HG02973 (cell line): Measurements from ENCODE around the gene CCL4.
A peak's percentile ranks its signal among the peaks of the same experiment; 100 is the strongest.
"Not testable (repeated sequence)": the region's sequence is repeated elsewhere in the genome, so short reads cannot be mapped to it uniquely, and the experiment has no call there.

Experiments
- ATAC-seq: cut with Tn5 transposase; IDR thresholded peaks from one replicate; pipeline ENCODE4 v1.9.1; 2021; ENCODE audit warnings: moderate library complexity; ENCODE audit not compliant: unreplicated experiment

Gene CCL4

DNA sequence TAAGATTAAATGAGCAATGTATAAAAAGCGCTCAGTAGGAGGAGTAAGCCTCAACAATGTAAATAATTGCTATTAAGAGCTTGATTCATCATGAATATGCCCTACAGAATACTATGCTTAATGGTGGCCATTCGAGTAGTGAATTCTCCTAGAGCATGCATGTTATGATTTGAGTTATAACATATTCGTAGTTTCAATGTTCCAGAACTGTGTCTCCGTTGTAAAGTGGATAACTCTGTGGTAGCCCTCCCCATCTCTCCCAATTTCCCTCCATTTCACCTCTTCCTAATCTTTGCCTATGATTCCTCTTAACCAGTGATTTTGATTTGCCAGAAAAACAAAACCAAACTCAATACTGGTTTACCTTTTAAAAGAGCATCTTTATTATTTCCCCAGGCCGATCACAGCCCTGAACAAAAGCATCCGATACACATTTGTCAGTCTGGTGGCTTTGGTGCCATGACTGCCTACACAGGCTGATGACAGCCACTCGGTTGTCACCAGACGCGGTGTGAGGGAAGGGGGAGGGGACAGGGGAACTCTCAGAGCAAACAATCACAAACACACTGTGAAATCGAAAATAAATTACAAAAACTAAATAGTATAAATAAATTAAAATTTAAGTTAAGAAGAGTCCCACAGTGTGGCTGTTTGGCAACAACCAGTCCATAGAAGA, 15.6 kb upstream of the CCL4 start:
- ATAC-seq: not testable (repeated sequence)

DNA sequence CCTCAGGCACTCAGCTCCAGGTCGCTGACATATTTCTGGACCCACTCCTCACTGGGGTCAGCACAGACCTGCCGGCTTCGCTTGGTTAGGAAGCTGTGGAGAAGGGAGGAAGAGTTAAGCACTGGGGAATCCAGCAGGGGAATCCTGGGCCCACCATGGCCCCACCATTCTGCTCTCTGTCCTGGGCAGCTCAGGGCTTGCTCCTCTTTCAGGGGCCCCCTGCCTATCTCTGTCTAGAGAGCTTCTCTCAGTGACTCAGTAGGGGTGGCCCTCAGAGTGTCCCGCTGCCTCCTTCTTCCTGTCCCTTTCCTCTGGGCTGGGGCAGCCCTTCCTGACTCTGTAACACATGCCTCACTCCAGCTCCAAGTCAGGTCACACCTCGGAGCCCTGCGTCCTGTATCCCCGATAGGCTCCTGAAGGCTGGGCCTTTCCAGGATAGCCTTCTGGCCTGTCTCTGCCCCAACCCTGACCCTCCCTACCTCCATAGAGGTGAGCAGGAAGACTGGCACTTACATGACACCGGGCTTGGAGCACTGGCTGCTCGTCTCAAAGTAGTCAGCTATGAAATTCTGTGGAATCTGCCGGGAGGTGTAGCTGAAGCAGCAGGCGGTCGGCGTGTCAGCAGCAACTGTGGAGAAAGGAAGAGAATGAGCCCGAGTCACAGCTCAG, 14.8 kb upstream of the CCL4 start:
- no peak for ATAC-seq

DNA sequence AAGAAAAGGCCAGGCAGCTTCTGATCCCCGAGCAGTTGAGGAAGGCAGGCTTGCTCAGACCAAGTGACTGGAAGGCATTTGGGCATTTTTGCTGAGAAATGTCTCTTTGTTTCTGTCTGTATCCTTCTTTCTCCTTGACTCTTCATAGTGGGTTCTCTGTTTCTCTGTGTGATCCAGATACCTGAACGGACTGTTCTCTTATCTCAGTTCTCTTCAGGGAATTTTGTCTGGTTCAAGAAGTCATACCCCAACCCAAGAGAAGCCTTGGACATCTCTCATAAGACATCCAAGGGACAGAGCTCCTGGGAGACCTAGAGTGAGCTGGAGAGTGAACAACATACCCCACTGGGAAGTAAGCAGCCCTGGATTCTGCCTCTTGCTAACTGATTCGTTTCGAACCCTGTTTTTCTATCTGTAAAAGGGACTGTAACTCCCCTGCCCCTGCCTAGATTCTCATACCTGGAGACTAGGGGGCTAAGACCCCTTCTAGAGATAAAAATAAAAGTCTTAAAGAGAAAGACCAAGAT, 14.2 kb upstream of the CCL4 start:
- ATAC-seq: no peak

DNA sequence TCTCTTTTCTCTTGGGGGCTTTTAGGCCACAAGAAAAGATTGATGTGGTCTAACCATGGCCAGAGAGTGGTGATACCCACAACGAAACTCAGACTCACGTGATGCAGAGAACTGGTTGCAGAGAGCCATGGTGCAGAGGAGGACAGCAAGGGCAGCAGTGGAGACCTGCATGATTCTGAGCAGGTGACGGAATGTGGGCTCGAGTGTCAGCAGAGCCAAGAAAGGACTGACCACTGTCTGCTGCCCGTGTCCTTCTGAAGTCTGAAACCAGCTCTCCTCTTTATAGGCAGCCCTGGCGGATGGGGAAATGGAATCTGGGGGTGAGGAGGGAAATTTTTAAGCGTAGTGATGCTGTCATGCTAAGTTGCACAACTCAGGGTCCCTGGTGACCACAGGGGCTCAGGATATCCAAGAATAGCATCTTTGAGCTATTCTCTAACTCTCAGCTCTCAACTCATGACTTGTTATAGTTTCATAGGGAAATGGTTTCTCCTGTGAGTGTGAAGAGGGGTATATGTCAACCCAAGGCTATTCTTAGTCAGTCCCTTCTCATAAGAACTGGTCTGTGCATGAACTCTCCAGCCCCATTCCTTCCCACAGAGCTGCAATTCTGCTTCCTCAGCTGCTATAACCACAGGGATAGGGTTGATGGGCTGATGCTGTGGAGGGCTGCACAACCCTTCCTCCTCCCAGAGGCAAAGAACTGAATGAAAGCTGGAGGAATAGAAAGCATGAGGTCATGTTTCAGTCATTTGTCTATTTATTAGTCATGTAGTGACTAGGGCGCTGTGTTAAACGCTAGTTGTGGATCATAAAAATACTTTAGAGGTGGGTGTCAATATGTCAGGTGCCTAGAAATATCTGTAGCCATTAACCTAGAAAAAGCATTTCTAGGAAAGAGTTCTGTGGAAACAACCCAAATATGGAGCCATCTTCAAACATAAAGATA, 13.5 kb upstream of the CCL4 start, which contains the start of gene CCL3:
Gene CCL3 (minus strand): TSS at position 256 of the 949 bp plus-strand sequence. CDS start 85 bp downstream, at position 171.
- ATAC-seq: peak; percentile 60

DNA sequence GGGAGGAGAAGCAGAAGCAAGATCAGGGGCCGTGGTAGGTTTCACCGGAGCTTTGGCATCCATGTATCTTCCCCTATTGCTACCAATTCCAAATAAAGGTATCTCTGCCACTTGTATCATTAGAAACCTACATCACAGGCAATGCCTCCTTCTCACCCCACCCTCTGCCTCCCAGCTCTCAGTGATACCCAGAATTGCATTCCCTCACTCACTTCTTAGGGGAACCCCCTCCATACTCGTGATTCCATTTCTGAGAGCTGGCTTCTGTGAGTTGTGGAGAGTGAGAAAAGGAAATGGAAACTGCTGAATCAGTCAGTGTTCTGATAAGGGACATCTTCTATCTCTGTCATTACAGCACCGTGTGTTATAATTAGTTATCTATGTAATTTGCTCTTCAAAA, 11.4 kb upstream of the CCL4 start:
- no peak for ATAC-seq

DNA sequence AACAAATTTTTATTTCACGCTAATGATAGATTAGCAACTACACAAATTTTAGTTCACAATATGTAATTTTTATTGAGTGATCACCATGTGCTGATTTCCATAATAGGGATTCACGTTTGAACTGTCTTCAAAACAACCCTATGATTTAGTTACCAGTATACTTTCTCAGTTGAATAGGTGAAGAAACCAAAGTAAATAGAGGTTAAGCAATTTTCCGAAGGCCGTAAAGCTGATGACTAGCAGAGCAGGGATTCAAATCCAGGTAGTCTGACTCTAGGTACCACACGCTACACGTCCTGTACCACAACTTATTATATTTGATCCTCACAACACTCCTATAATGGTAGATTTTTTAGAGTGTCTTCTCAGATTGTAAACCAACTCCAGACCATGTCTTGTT, 10.9 kb upstream of the CCL4 start:
- ATAC-seq: not testable (repeated sequence)

DNA sequence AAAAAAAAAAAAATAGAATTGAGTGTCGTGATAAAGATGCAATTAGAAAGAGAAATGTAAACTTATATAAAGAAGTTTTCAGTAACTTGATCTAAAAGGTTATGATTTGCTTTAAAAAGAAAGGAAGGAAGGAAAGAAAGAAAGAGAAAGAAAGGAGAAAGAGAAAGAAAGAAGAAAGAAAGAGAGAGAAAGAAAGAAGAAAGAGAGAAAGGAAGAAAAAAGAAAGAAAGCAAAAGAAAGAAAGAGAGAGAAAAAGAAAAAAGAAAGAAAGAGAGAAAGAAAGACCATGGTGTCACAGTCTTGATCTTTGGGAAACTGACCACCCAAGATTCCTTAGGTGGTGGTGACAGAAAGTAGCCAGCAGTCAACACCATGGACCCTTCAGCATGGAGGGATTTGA, 9.4 kb upstream of the CCL4 start:
- no peak for ATAC-seq

DNA sequence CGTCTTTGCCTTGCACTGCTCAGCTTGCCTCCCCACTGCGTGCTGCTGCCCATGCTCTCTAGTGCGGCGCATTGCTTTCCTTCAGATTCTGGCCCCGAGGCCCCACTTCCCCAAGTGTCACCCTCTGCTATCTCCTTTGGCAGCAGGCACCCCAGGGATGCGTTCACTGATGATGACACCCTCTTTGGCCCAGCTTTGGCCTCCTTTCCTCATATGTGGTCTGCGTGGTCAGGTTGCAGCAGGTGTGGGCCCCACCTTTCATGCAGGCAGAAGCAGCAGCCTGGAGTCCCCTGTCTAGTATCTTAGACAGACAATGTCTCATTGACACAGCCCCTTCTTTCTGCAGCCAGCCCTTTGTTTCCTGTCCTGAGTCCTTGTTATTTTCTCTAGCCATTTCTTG, 8.9 kb upstream of the CCL4 start:
- no peak for ATAC-seq

DNA sequence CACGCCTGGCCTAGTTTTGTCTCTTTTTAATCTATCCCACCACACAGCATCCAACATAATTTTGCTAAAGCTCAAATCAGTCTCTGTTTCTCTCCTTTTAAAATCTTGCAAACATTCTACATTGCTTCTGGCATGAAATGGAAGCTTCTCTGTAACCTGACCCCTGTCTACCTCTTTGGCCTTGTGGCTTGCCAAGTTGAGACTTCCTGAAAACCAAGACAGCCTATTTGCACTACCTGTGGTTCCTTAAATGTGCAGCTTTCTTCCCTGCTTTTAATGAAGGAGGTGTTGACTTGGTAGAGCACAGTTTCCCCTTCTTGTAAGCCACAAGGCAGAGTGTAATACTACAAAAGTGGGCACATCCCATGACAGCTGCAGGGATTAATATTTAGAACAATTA, 7.6 kb upstream of the CCL4 start:
- no peak for ATAC-seq

DNA sequence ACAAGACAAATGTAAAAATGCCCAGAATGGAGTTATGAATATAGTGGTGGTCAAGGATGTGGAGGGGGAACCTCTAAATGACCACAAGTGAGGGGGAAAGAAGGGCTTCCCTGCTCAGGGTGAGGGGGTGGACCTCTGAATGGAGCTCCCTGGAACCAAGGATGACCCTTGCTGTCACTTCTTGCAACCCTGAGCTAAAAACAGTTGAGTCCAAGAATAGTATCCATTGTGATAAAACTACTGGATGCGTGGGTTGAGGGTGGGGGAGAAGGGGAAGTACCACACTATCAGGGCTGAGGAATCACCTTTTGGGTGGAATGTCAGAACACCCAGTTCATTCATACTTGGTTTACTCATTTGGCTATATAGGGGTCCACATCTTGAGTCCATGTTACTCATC, 4.6 kb upstream of the CCL4 start:
- ATAC-seq: not testable (repeated sequence)

DNA sequence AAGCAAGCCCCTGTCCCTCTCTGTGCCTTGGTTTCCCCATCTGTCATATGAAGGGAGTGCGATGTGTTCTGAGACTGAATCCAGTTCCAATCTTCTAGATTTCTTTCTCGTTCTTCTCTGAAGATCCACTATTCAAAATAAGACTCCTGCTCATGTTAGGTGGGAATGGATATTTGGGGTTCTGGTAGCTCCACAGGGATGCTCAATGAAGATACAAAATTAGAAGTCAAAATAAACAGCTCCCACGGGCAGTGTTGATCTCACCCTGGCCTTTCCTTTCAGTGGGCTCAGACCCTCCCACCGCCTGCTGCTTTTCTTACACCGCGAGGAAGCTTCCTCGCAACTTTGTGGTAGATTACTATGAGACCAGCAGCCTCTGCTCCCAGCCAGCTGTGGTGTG, 619 bp downstream of the CCL4 start:
- not testable (repeated sequence) for ATAC-seq

DNA sequence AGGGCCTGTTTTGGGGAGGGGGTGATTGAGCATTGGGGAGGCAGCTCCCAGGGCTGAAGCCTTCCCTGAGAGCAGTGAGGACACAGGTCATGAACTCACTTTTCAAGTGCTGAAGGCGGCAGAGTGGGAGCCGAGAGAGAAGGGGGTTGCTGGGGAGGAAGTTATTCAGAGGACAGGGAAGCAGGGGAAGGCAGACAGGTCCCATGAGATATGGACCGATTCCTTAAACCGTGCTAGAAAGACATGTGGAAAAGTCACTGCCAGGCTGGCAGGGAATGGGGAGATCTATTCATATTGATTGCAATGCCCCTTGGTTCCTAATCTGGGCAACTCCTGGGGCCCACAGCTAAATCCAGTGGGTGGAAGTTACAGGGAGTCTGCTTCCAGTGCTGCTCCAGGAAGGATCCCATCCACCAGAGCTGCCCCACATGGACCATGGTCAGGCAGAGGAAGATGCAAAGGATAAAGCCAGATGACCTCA, 1.1 kb downstream of the CCL4 start:
- ATAC-seq: no peak

DNA sequence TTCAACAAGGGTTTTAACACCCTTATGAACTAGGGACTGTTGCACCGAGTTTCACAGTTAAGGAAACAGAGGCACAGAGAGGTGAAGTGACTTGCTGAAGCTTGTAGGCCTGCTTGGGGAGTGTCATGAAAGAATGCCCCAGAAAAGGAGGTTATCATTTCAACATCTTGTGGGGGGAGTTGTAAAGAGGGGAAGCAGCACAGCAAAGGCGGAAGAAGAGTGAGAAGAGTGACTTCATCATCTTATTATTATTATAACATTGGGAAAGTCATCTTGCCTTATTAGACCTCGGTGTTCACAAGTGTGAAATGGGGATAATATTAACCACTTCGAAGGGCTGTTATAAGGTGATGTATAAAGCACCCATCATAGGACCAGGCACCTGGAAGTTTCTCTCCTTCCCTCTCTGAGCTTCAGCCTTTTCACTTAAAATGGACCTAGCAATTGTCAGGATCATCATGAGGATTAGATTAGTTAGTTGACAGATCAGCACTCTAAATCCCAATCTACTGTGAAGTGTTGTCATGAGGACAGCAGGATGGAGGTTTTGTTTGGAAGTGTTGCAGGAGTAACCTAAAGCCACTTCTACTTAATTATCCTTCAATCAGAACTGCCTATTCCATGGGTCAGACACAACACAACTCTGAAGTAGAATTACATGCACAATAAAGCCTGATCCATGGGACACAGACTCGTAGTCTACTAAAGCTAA, 2.3 kb downstream of the CCL4 start:
- no peak for ATAC-seq

DNA sequence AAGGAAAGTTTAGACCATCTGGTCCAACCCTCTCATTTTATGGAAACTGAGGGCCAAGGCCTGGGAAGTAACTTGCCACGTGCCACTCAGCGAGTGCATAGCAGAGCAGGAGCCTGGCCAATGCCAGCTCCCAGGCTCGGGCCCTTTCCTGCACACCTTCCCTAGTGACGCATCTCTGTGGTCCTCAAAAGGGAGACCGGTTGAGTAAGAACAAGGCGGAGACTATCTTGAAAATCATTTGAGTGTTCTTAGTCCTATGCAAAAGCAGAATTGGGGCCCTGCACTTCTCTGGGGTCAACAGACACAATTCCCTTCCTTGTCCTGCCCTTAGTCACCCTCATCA, 2.8 kb downstream of the CCL4 start:
- ATAC-seq: no peak

DNA sequence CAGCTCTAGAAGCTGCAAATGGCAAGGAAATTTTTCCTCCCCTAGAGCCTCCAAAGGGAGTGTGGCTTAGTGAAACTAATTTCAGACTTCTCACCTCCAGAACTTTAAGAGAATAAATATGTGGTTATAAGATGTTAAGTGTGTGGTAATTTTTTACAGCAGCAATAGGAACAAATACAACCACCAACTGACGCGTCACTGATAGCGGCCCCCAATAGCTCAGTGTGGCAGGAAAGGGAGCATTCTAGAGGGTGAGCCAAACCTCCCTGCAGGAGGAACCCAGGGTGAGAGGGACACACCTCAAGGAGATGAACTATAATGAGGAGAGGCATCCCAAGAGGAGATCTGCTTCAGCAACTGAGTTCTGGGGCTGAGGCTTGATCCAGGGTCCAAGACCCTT, 4.0 kb downstream of the CCL4 start:
- no peak for ATAC-seq

DNA sequence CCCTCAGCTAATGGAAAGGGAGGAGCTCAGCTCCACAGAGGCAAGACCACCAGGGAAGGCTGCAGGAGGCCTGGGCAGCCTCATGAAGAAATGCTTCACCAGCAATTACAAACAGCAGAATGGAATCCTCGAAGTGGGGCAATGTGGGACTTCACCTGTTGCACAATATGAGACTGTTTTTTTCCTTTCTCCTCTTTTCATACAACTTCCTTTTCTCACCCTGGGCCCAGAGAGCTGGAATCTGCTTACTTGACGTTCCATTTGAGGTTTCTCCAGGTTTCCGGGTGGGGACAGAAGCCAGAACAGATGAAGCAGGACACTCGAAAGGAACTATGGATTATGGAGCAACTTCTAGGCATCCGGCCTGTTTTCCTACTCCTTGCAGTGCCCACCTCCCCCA, 4.6 kb downstream of the CCL4 start:
- not testable (repeated sequence) for ATAC-seq

DNA sequence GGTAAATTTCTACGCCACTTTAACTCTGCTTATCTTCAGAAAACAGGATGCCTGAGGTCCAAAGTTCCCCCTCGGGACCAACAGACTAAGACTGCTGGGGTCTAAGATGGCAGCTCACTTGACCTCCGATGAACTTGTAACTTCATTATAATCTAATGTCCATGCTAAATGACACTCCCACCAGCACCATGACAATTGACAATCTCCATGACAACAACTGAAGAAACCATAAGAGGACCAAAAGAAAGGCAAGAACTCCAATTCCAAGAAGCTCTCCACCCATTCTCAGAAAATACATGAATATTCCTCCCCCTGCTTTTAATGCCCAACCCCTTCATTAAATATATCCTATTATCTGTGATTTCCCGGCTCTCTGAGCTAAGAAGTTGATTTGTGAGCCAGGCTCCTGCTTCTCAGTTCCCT, 7.5 kb downstream of the CCL4 start:
- no peak for ATAC-seq

DNA sequence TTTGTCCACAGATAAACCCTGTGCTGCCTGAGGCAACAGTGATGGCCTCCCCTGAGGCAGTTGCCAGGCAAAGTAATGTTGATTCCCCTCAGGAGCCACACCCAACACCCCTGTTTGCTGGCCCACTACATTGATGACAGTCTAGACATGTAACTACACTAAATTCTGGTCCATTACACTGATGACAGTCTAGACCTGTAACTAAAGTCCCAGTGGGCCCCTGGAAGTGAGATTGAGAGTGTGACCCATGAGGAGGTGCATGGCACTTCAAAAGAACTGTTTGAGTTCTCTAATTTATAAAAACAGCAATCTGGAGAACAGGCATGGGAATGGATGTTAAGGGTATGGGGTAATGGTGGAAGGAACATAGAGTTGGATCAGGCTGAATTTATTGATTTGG, 8.9 kb downstream of the CCL4 start:
- ATAC-seq: no peak

DNA sequence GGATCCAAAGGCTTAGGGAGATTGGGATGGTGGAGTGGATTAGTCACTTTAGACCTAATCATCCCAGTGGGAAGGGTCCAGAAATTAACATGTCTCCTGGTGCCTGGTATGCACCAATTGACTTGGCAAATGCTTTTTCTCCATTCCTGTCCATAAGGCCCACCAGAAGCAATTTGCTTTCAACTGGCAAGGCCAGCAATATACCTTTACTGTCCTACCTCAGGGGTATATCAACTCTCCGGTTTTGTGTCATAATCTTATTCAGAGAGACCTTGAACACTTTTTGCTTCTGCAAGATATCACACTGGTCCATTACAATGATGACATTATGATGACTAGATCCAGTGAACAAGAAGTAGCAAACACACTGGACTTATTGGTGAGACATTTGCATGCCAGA, 9.5 kb downstream of the CCL4 start:
- ATAC-seq: not testable (repeated sequence)

DNA sequence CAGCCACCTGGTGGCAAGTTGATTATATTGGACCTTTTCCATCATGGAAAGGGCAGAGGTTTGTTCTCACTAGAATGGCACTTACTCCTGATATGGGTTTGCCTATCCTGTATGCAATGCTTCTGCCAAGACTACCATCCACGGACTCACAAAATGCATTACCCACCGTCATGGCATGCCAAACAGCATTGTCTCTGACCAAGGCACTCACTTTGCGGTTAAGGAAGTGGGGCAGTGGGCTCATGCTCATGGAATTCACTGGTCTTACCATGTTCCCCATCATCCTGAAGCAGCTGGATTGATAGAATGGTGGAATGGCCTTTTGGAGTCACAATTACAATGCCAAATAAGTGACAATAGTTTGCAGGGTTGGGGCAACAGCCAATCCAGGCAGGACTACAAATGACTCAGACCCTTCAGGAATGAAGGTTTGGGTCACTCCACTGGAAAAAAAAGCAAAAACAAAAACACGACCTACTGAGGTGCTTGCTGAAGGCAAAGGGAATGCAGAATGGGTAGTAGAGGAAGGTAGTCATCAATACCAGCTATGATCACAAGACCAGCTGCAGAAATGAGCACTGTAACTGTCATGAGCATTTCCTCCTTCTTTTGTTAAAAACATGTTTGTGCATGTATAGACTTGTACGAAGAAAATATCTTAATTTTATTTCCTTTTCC, 11.5 kb downstream of the CCL4 start:
- ATAC-seq: not testable (repeated sequence)
